Choroid plexus epithelial cell (primary cell): ENCODE results near the gene RNU1-2.
A peak's percentile ranks its signal among the peaks of the same experiment; 100 is the strongest.
"Not testable (repeated sequence)": the region's sequence is repeated elsewhere in the genome, so short reads cannot be mapped to it uniquely, and the experiment has no call there.

ENCODE experiments used
- DNase-seq: peaks from one replicate; pipeline ENCODE4 v3.0.0-alpha.2; 2010; ENCODE audit warnings: low read depth
- H3K4me3 ChIP-seq: 2 replicates; pipeline ENCODE4 v1.5.1; 2011; ENCODE audit warnings: low read depth, mild to moderate bottlenecking, control low read depth, low read length, moderate library complexity
- CTCF ChIP-seq: conservative IDR thresholded peaks from 2 replicates; pipeline ENCODE4 v1.5.1; 2011; ENCODE audit warnings: low read depth, mild to moderate bottlenecking, control low read depth, inconsistent platforms, low read length, moderate library complexity

The RNU1-2 gene

DNA sequence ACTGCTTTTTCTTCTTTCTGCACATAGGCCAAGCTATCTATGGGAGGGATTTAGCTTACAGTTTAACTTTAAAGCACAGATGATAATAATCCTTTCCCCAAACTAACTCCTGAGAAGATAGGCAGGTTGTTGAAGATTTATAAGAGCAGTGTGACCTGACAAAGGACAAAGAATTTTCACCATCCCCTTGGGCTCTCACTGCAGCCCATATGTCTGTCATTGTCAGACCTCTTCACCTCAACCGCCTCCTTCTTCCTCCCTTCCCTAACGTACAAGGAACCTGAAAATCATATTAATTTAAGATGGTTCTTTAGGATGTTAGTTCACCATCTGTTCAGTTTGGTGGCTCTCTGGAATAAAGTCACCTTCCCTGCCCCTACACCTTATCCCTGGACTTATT is 5.0 kb downstream of the RNU1-2 start:
- H3K4me3 ChIP-seq = no peak overlapping the region
- peak; percentile 53 for TF ChIP-seq CTCF
- peak; percentile 53 for DNase-seq

GRCh38 chr1:16901371-16901770 is 5.6 kb downstream of the RNU1-2 start:
- H3K4me3 ChIP-seq, DNase-seq: not testable (repeated sequence)

- peak; percentile 57 for DNase-seq
- H3K4me3 ChIP-seq = no peak overlapping the region
- no peak for TF ChIP-seq CTCF
Measured at GRCh38 chr1:16903054-16903453, 7.3 kb downstream of the RNU1-2 start.

GRCh38 chr1:16903458-16903796 is 7.6 kb downstream of the RNU1-2 start:
- peak overlapping the region; percentile 68 for H3K4me3 ChIP-seq
- TF ChIP-seq CTCF = no peak
- no peak for DNase-seq

DNA sequence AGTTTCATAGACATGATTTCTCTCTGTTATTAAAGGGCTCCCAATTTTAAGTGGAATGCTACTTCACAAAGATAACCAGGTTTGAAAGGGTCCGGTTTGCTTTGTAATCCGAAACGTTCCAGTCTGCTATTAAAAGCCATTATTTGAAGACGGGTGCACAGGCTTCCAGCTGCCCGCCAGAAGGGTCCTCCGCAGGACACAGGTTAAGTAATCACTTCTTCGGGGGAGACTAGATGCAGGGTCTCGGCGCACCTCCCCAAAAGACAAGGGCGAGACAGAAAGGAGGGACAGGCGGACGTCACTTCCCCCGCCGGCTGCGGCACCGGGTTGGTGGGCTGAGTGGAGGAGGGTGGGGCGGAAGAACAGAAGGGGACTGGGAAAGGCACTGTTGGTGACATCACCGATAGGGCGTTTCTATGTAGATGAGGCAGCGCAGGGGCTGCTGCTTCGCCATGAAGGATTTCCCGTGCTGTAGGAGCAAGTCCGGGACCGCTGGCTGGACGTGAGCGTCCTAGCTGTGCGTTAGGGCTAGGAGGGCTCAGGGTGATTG is 8.9 kb downstream of the RNU1-2 start:
- peak; percentile 100 for DNase-seq
- H3K4me3 ChIP-seq = peak overlapping the region; percentile 68
- no peak for TF ChIP-seq CTCF

DNA sequence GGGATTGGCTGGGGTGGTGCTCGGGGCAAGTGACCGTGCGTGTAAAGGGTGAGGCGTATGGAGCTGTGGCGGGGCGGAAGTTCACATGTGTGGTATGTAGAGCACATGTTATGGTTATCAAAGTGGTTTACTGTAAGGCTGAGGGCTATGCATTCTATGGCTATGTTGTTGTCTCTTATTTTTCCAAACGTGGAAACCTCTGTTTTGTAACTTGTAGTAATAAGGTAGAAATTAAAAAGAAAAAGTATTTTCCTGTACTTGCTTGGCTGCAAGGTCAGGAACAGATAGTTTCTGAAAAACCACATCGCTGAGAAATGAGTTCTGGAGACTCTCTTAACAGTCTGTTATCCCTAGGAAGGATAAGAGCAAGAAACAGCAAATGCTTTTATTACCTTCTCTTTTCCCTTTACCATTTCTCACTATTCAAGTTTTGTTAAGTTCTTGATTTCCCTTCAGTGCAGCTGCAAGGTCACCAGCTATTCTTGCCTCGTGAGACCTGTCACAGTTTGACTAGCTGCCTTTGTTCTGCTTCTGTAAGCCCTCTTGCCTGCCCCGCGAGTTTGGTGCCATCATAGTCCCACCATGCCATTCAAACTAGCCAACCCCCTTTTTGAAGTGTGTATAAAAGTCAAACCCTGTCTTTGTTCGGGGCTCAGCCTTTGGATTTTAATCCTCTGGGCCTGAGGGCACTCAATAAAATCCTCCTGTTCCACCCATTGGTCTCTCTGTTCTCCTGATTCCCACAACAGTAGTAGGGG is 9.5 kb downstream of the RNU1-2 start:
- no peak for TF ChIP-seq CTCF
- peak; percentile 98 for DNase-seq
- peak overlapping the region; percentile 68 for H3K4me3 ChIP-seq

DNA sequence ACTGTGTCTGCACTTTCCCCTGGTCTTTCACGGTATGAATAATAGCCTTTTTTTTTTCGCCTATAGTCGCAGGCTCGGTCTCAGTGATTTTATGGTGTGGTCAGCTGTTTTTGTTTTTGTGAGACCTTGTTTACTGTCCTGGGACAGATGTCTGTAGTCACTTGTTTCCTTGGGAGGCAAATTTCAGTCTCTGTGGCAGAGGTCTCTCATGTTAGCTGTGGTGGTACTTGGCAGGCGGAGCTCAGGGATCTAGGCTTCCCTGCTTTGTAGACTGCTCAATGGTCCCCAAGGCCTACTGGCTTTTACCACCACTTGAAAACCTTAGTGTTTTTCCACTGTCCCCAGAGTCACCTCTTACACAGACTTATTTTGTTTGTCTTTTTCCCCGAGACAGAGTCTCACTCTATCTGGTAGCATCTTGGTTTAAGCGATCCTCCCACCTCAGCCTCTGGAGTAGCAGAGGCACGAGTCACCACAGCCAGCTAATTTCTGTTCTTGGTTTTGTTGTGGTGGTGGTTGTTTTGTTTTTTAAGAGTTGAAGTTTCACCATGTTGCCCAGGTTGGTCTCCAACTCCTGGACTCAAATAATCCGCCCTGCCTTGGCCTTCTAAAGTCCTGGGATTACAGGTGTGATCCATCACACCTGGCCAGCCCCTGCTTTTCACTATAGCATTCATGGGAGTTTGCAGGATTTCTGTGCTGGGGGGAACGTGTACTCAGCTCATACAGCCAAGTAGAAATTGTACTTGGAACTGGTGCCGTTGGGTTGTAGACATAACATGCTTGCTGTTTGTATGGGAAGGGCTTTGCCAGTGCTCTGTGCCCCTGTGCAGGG is 10.3 kb downstream of the RNU1-2 start:
- H3K4me3 ChIP-seq = no peak overlapping the region
- peak; percentile 37 for DNase-seq
- no peak for TF ChIP-seq CTCF
